Neural progenitor cell (in vitro differentiated cells): Measurements from ENCODE around the gene HTR1B.

Source experiments
- CTCF ChIP-seq: fragments of 200-600 bp; sonication (generic); IDR thresholded peaks from 2 replicates; pipeline ENCODE4 v1.5.1; 2017; ENCODE audit warnings: antibody characterized with exemption, mild to moderate bottlenecking
- EZH2 ChIP-seq: fragments of 200-600 bp; sonication (generic); IDR thresholded peaks from 2 replicates; pipeline ENCODE4 v1.6.1; 2017; ENCODE audit warnings: antibody characterized with exemption, mild to moderate bottlenecking, moderate library complexity

GRCh38 chr6:77458421-77458820 lies 4.9 kb downstream of the HTR1B start:
- TF ChIP-seq CTCF (no peak), EZH2 (no peak)
